IMR-90 (cell line): ENCODE measurements around the gene FXN. TPM values are rescaled to one million over a fixed set of nuclear protein-coding genes. Genes with fewer than 3 reads are reported as not detected.

ENCODE experiments used
- ATAC-seq: fragments of 200-7000 bp; cut with Tn5 transposase; 2 replicates; pipeline ENCODE4 v1.9.1; 2020; ENCODE audit warnings: low read depth, mild to moderate bottlenecking, moderate library complexity
- BruUV-seq: library from RNA; stranded (reverse); fragments of 400-500 nt; replicated peaks from 2 replicates; lab custom pipeline; 2021; lab: Mats Ljungman, UMichigan
- CTCF ChIA-PET: fragments of 300-600 bp; formaldehyde crosslinking; extraction: SDS; loops from one replicate; lab custom pipeline; 2021; ENCODE audit warnings: antibody characterized with exemption; lab: Yijun Ruan, JAX
- POLR2A ChIA-PET: fragments of 300-600 bp; sonication (Branson Sonifier 250); formaldehyde crosslinking; loops from one replicate; lab custom pipeline; 2022; ENCODE audit warnings: antibody characterized with exemption; ENCODE audit not compliant: unreplicated experiment; lab: Charles Lee
- DNase-seq: peaks from one replicate; pipeline ENCODE4 v3.0.0; 2013
- H2AFZ ChIP-seq: replicated peaks from 2 replicates; pipeline ENCODE3; 2013; ENCODE audit warnings: low read length, mild to moderate bottlenecking; ENCODE audit not compliant: poor library complexity
- H2AK5ac ChIP-seq: 2 replicates; pipeline ENCODE4 v1.6.1; 2013; ENCODE audit warnings: low read depth, low read length, inconsistent platforms
- H2AK9ac ChIP-seq: replicated peaks from 2 replicates; pipeline ENCODE3; 2013; ENCODE audit warnings: mild to moderate bottlenecking, low read depth, low read length, moderate library complexity; ENCODE audit not compliant: poor library complexity
- H2BK120ac ChIP-seq: 2 replicates; pipeline ENCODE4 v1.6.1; 2013; ENCODE audit warnings: low read depth, low read length, inconsistent platforms
- H2BK15ac ChIP-seq: 3 replicates; pipeline ENCODE4 v1.6.1; 2013; ENCODE audit warnings: low read depth, low read length, inconsistent platforms
- H2BK20ac ChIP-seq: 2 replicates; pipeline ENCODE4 v1.6.1; 2013; ENCODE audit warnings: low read depth, mild to moderate bottlenecking, inconsistent platforms, low read length, moderate library complexity
- H2BK5ac ChIP-seq: 2 replicates; pipeline ENCODE4 v1.6.1; 2013; ENCODE audit warnings: mild to moderate bottlenecking, low read depth, low read length, inconsistent platforms; ENCODE audit not compliant: poor library complexity, severe bottlenecking
- H3K14ac ChIP-seq: replicated peaks from 2 replicates; pipeline ENCODE4 v1.6.1; 2013; ENCODE audit warnings: low read depth, low read length, inconsistent platforms
- H3K18ac ChIP-seq: 2 replicates; pipeline ENCODE4 v1.6.1; 2013; ENCODE audit warnings: low read depth, low read length, control low read depth
- H3K23ac ChIP-seq: 2 replicates; pipeline ENCODE4 v1.6.1; 2013; ENCODE audit warnings: low read depth, low read length, inconsistent platforms
- H3K27ac ChIP-seq: 2 replicates; pipeline ENCODE4 v1.5.1; 2013; ENCODE audit warnings: mild to moderate bottlenecking, control low read depth, low read length; ENCODE audit not compliant: insufficient read depth
- H3K27me3 ChIP-seq: 2 replicates; pipeline ENCODE4 v1.6.1; 2013; ENCODE audit warnings: low read length; ENCODE audit not compliant: control insufficient read depth, insufficient read depth
- H3K36me3 ChIP-seq: 2 replicates; pipeline ENCODE4 v1.6.1; 2013; ENCODE audit warnings: low read length, mixed read lengths; ENCODE audit not compliant: control insufficient read depth, insufficient read depth
- H3K4ac ChIP-seq: 2 replicates; pipeline ENCODE4 v1.6.1; 2013; ENCODE audit warnings: low read depth, low read length, inconsistent platforms
- H3K4me1 ChIP-seq: 2 replicates; pipeline ENCODE4 v1.6.1; 2013; ENCODE audit warnings: low read length, mixed read lengths; ENCODE audit not compliant: control insufficient read depth, insufficient read depth
- H3K4me2 ChIP-seq: 2 replicates; pipeline ENCODE4 v1.6.1; 2013; ENCODE audit warnings: low read depth, mild to moderate bottlenecking, control low read depth, low read length, moderate library complexity
- H3K4me3 ChIP-seq: 2 replicates; pipeline ENCODE4 v1.5.1; 2013; ENCODE audit warnings: low read depth, mild to moderate bottlenecking, control low read depth, low read length, moderate library complexity; ENCODE audit not compliant: insufficient read depth
- H3K56ac ChIP-seq: 2 replicates; pipeline ENCODE4 v1.6.1; 2013; ENCODE audit warnings: low read length, inconsistent platforms; ENCODE audit not compliant: insufficient read depth; ENCODE audit errors: extremely low read depth
- H3K79me1 ChIP-seq, 2 experiments: 2 replicates each; pipeline ENCODE4 v1.6.1; 2013; ENCODE audit warnings: low read length in 2 of 2, inconsistent platforms in 1 of 2, low read depth in 1 of 2
- H3K9ac ChIP-seq: 2 replicates; pipeline ENCODE4 v1.6.1; 2013; ENCODE audit warnings: low read depth, low read length, control low read depth
- H3K9me1 ChIP-seq: 2 replicates; pipeline ENCODE4 v1.6.1; 2013; ENCODE audit warnings: low read length, inconsistent platforms; ENCODE audit not compliant: insufficient read depth
- H3K9me3 ChIP-seq: 2 replicates; pipeline ENCODE4 v1.6.1; 2013; ENCODE audit warnings: low read length; ENCODE audit not compliant: control insufficient read depth, insufficient read depth
- H4K20me1 ChIP-seq: 2 replicates; pipeline ENCODE4 v1.6.1; 2013; ENCODE audit warnings: low read length, inconsistent platforms; ENCODE audit not compliant: insufficient read depth
- H4K5ac ChIP-seq: 2 replicates; pipeline ENCODE4 v1.6.1; 2013; ENCODE audit warnings: mild to moderate bottlenecking, low read depth, low read length, control low read depth
- H4K8ac ChIP-seq, 2 experiments: 2 replicates each; pipeline ENCODE4 v1.6.1; 2013; ENCODE audit warnings: low read depth in 2 of 2, low read length in 2 of 2, control low read depth in 1 of 2, inconsistent platforms in 1 of 2
- H4K91ac ChIP-seq: 2 replicates; pipeline ENCODE4 v1.6.1; 2013; ENCODE audit warnings: low read depth, low read length, inconsistent platforms; ENCODE audit not compliant: insufficient read depth
- ELK1 ChIP-seq: fragments of 150-350 bp; IDR thresholded peaks from 2 replicates; pipeline ENCODE4 v1.6.1; 2016; ENCODE audit warnings: low read depth, mild to moderate bottlenecking, low read length, moderate library complexity, borderline replicate concordance
- FOS ChIP-seq: fragments of 150-350 bp; IDR thresholded peaks from 2 replicates; pipeline ENCODE4 v1.6.1; 2016; ENCODE audit warnings: low read depth, low read length
- MAZ ChIP-seq: IDR thresholded peaks from 2 replicates; pipeline ENCODE4 v1.6.1; 2012; ENCODE audit warnings: low read depth, mild to moderate bottlenecking, low read length, improper control_type of control experiment, moderate library complexity, borderline replicate concordance
- MXI1 ChIP-seq: IDR thresholded peaks from 2 replicates; pipeline ENCODE4 v1.6.1; 2012; ENCODE audit warnings: low read depth, mild to moderate bottlenecking, low read length, moderate library complexity, borderline replicate concordance
- WGBS, 2 experiments: methylation state at CpG; one replicate each; pipeline versions ENCODE4 v1.1.5 to v1.1.7; 2013; ENCODE audit warnings: missing lambda C conversion rate in 2 of 2; ENCODE audit not compliant: insufficient read length in 1 of 2; ENCODE audit errors: extremely low coverage in 2 of 2; 5-methylcytosine and 5-hydroxymethylcytosine counted together
- dilution Hi-C: fragments of 300-500 bp; cut with HindIII; formaldehyde crosslinking; loops from one replicate; pipeline ENCODE4 v1.14.3; 2018; ENCODE audit warnings: low sequenced_read_pairs; ENCODE audit not compliant: unreplicated experiment
- in situ Hi-C: fragments of 300-500 bp; cut with MboI; formaldehyde crosslinking; loops from 3 replicates; pipeline ENCODE4 v1.14.3; 2019; ENCODE audit warnings: low sequenced_read_pairs, inconsistent platforms, mixed read lengths
- intact Hi-C: fragments of 100-400 bp; cut with micrococcal nuclease; formaldehyde crosslinking; loops from 2 replicates; pipeline ENCODE4 v1.10.0; 2022
- polyA plus RNA-seq, 3 experiments: library from polyadenylated mRNA; depleted of rRNA; stranded (reverse); fragments of >200 nt; gene quantifications; 2 replicates each; pipeline ENCODE4 v1.2.3, GENCODE V29; 2012; ENCODE audit warnings: low replicate concordance in 1 of 3
- total RNA-seq: library from RNA; depleted of rRNA; stranded (reverse); fragments of >200 nt; gene quantifications from 2 replicates; pipeline ENCODE4 v1.2.3, GENCODE V29; 2012

FXN gene
- total and polyA plus RNA-seq, 2 of the 4 experiments (the other 2 are of a cell fraction): 3.9 to 18.1 TPM

DNA sequence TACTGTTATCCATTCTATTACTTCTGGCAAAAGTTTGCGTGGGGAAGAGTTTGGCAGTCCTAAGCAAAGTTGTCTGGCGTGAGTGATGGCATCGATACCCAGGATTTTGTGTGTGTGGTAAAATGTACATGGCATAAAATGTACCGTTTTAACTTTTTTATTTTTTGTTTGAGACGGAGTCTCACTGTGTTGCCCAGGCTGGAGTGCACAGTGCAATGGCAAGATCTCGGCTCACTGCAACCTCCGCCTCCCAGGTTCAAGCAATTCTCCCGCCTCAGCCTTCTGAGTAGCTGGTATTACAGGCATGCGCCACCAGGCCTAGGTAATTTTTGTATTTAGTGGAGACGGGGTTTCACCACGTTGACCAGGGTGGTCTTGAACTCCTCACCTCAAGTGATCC, 83.1 kb downstream of the FXN start:
- no peak overlapping the region for H3K4me2 ChIP-seq
- in situ Hi-C loops (no loop called here), intact Hi-C loops (no loop called here), dilution Hi-C loops (no loop called here)
- no peak overlapping the region for H3K23ac ChIP-seq
- DNase-seq (no peak), ATAC-seq (no peak)
- H2BK20ac ChIP-seq: no peak overlapping the region
- H3K14ac ChIP-seq: no peak overlapping the region
- no peak overlapping the region for H3K4me3 ChIP-seq
- H2AFZ ChIP-seq: no peak overlapping the region
- no peak overlapping the region for H2BK5ac ChIP-seq
- ChIA-PET CTCF (no interaction called here), POLR2A (no interaction called here)
- no peak overlapping the region for H2AK9ac ChIP-seq
- peaks cover 5 to 10% of the 10 kb centered on the region in 2 experiments; a peak in 2 of 4 replicates for H3K79me1 ChIP-seq
- no peak overlapping the region for H4K5ac ChIP-seq
- 0 out of 2 replicates have a peak, but pooled peaks cover 3% of the 10 kb centered on the region for H3K4me1 ChIP-seq
- no peak overlapping the region for H2BK15ac ChIP-seq
- H3K56ac ChIP-seq: no peak overlapping the region
- H3K9ac ChIP-seq: no peak overlapping the region
- TF ChIP-seq ELK1: no peak
- no peak for TF ChIP-seq MXI1
- TF ChIP-seq MAZ: no peak
- TF ChIP-seq FOS: no peak
- 85% methylated on average over 4 of the region's 11 CpGs; no CpG with 5 or more reads in 1 of the 2 experiments for WGBS, 2 experiments
- no peak overlapping the region for H2BK120ac ChIP-seq
- no peak overlapping the region for H3K4ac ChIP-seq
- peaks cover 5% of the 10 kb centered on the region for H3K9me1 ChIP-seq
- no peaks in the 10 kb centered on the region for H3K27me3 ChIP-seq
- H4K8ac ChIP-seq: no peak overlapping the region
- H3K27ac ChIP-seq: no peak overlapping the region
- H3K18ac ChIP-seq: no peak overlapping the region
- no peaks in the 10 kb centered on the region for H3K9me3 ChIP-seq
- no TSS peak for BruUV-seq
- H3K36me3 ChIP-seq: no peaks in the 10 kb centered on the region
- H4K20me1 ChIP-seq: no peaks in the 10 kb centered on the region
- H2AK5ac ChIP-seq: no peak overlapping the region
- H4K91ac ChIP-seq: no peak overlapping the region
